Gastroesophageal sphincter (tissue), 4 donors: ENCODE data around the gene BICC1. TPM values are rescaled to one million over a fixed set of nuclear protein-coding genes. Genes with fewer than 3 reads are reported as not detected.

Experiments
- ATAC-seq: fragments of 150-250 bp; one replicate; pipeline ENCODE4 v1.9.1; 2016; ENCODE audit warnings: mild to moderate bottlenecking, moderate library complexity
- H3K27ac ChIP-seq, 4 donors: fragments of 200-600 bp; sonication (generic) in 3 of 4; 1 replicate in 3 of 4; 2 replicates in 1 of 4; pipeline ENCODE4 v1.5.1; 2016 to 2019
- H3K27me3 ChIP-seq: fragments of 200-600 bp; sonication (generic); one replicate; pipeline ENCODE4 v1.5.1; 2019
- H3K36me3 ChIP-seq, 2 donors: fragments of 200-600 bp; sonication (generic); one replicate each; pipeline ENCODE4 v1.5.1; 2019; ENCODE audit warnings: control low read depth in 1 of 2
- H3K4me1 ChIP-seq, 3 donors: fragments of 200-600 bp; sonication (generic); 1 replicate in 2 of 3; 2 replicates in 1 of 3; pipeline ENCODE4 v1.5.1; 2016 to 2019; ENCODE audit warnings: control low read depth in 2 of 3
- H3K4me3 ChIP-seq, 2 donors: fragments of 200-600 bp; sonication (generic); one replicate each; pipeline ENCODE4 v1.5.1; 2019; ENCODE audit warnings: mild to moderate bottlenecking in 1 of 2, moderate library complexity in 1 of 2
- H3K9me3 ChIP-seq, 3 donors: fragments of 200-600 bp; sonication (generic); one replicate each; pipeline ENCODE4 v1.5.1; 2017 to 2019; ENCODE audit warnings: control low read depth in 2 of 3
- EP300 ChIP-seq: sonication (generic); formaldehyde crosslinking; IDR thresholded peaks from one replicate; pipeline ENCODE4 v1.6.1; 2017; ENCODE audit warnings: antibody characterized with exemption, mild to moderate bottlenecking
- POLR2A ChIP-seq, 2 donors: fragments of 450-650 bp; IDR thresholded peaks; one replicate each; pipeline ENCODE4 v1.6.1; 2017; ENCODE audit warnings: antibody characterized with exemption in 2 of 2, mild to moderate bottlenecking in 2 of 2, moderate library complexity in 1 of 2
- POLR2AphosphoS5 ChIP-seq: sonication (generic); formaldehyde crosslinking; IDR thresholded peaks from one replicate; pipeline ENCODE4 v1.6.1; 2017; ENCODE audit warnings: antibody characterized with exemption
- WGBS, 2 donors: methylation state at CpG; one replicate each; pipeline ENCODE4 v1.1.5; 2018; ENCODE audit warnings: low coverage in 1 of 2; 5-methylcytosine and 5-hydroxymethylcytosine counted together
- total RNA-seq, 4 donors: library from RNA; depleted of rRNA; stranded (reverse); fragments of >200 nt; gene quantifications; one replicate each; pipeline ENCODE4 v1.1.0, GENCODE V29; 2016
- TF ChIP-seq, protein P1 (sequence below), 4 experiments: fragments of 200-600 bp in 2 of 4; fragments of 450-650 bp in 2 of 4; sonication (generic) in 1 of 4; IDR thresholded peaks; one replicate each; pipeline ENCODE4 v1.5.1; 2017 to 2019; ENCODE audit warnings: antibody characterized with exemption in 4 of 4, mild to moderate bottlenecking in 2 of 4, moderate library complexity in 2 of 4

BICC1 gene
- total RNA-seq, 4 donors from 2014 or later: 18.6 to 27.8 (median 22.5) TPM

DNA sequence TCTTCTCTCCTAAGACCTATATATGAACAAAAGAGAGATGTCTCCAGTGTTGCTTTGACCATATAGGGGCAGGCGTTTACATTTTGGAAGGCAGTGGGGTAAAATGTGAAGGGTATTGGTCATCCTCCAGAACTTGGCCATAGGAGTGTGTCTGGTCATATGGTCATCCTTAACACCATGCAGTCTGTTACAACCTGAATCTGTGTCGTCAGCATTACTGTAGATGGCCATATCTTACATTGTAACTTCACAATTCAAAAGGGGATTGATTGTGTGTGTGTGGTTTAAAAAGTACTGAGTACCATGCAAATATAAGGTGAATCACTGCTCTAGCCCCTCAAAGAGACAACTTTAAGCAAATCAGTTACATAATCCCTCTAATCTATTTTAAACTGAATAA lies 311.7 kb downstream of the BICC1 start:
- no peak overlapping the region for H3K4me3 ChIP-seq
- no peak for ATAC-seq
- no peak overlapping the region for H3K27ac ChIP-seq
- TF ChIP-seq EP300: no peak
- TF ChIP-seq POLR2A (IDR thresholded peaks at IDR 0.05): no peak
- TF ChIP-seq, protein P1, sequence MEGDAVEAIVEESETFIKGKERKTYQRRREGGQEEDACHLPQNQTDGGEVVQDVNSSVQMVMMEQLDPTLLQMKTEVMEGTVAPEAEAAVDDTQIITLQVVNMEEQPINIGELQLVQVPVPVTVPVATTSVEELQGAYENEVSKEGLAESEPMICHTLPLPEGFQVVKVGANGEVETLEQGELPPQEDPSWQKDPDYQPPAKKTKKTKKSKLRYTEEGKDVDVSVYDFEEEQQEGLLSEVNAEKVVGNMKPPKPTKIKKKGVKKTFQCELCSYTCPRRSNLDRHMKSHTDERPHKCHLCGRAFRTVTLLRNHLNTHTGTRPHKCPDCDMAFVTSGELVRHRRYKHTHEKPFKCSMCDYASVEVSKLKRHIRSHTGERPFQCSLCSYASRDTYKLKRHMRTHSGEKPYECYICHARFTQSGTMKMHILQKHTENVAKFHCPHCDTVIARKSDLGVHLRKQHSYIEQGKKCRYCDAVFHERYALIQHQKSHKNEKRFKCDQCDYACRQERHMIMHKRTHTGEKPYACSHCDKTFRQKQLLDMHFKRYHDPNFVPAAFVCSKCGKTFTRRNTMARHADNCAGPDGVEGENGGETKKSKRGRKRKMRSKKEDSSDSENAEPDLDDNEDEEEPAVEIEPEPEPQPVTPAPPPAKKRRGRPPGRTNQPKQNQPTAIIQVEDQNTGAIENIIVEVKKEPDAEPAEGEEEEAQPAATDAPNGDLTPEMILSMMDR (IDR thresholded peaks at IDR 0.05): no peak
- no peak for TF ChIP-seq POLR2AphosphoS5
- H3K9me3 ChIP-seq: no peaks in the 10 kb centered on the region
- WGBS, 2 donors: 94 to 100% methylated on average over 2 of the region's 2 CpGs
- peaks cover 0 to 7% of the 10 kb centered on the region in 2 donors for H3K36me3 ChIP-seq
- no peaks in the 10 kb centered on the region for H3K27me3 ChIP-seq
- H3K4me1 ChIP-seq: no peaks in the 10 kb centered on the region

DNA sequence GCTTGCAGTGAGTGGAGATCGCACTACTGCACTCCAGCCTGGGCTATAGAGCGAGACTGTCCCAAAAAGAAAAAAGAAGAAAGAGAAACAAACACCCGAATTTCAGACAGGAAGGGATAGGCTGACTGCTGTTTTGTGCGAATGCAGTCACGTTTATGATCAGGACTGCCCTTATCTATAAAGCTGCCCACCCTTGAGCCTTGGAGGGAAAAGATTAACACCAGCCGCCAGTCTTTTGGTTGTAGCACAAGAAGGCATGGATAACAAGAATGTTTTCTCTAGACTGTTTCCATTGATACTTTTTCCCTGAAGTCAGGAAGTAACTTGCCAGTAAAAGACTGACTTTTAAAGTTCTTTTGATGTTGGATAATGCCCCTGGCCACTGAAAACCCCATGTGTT lies 314.0 kb downstream of the BICC1 start:
- no peak for TF ChIP-seq POLR2A (IDR thresholded peaks at IDR 0.05)
- no peak for TF ChIP-seq POLR2AphosphoS5
- TF ChIP-seq, protein P1 (IDR thresholded peaks at IDR 0.05): no peak
- TF ChIP-seq EP300: no peak
- ATAC-seq: no peak
- Histone ChIP-seq H3K27ac (no peak overlapping the region), H3K9me3 (no peaks in the 10 kb centered on the region), H3K36me3 (peaks cover 0 to 3% of the 10 kb centered on the region in 2 donors), H3K4me1 (no peaks in the 10 kb centered on the region), H3K4me3 (no peak overlapping the region), H3K27me3 (no peaks in the 10 kb centered on the region)
- WGBS, 2 donors: 44 to 64% methylated on average over 6 of the region's 6 CpGs

DNA sequence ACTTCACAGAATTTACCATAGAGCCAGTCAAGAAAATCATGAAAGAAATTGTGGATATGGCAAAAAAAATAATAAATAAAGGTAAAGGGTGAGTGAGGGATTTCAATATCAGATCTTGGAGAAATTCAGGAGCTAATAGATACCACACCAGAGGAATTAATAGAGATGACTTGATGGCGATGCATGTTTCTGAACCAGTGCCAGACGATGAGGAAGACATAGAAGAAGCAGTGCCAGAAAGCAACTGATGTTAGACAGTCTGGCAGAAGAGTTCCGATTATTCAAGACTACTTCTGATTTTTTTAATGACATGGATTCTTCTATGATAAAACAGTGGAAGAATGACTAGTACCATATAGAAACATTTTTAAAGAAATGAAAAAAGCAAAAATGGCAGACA lies 314.7 kb downstream of the BICC1 start:
- Histone ChIP-seq H3K4me3 (no peak overlapping the region), H3K27me3 (no peaks in the 10 kb centered on the region)
- no peak for ATAC-seq

DNA sequence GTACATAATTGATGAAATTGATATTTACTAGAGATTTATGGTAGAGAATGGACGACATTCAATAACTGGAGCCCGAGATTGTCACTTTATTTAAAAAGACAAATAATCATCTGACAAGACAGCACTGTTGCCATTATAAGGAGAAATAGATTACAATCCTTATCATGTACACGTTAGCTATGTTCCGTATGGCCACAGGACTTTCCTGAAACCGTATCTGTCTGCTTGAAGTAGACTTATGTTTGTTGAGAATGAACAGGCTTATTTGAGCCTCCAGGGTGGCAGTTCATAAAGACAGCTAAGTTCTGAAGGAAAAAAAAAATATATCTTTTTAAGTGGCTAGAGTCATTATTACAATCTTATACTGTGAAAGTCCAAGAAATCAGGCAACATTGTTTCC lies 317.2 kb downstream of the BICC1 start:
- Histone ChIP-seq H3K9me3 (no peaks in the 10 kb centered on the region), H3K36me3 (peaks cover 0 to 3% of the 10 kb centered on the region in 2 donors), H3K27me3 (no peaks in the 10 kb centered on the region), H3K4me1 (no peaks in the 10 kb centered on the region), H3K4me3 (no peak overlapping the region), H3K27ac (no peak overlapping the region)
- WGBS, 2 donors: 86% methylated on average over 5 of the region's 5 CpGs
- no peak for ATAC-seq
- TF ChIP-seq, protein P1 (IDR thresholded peaks at IDR 0.05): no peak
- TF ChIP-seq POLR2AphosphoS5 (no peak), EP300 (no peak), POLR2A (IDR thresholded peaks at IDR 0.05) (no peak)

More for the DNA sequence above, 314.7 kb downstream of the BICC1 start:
- H3K27ac ChIP-seq: no peak overlapping the region
- H3K9me3 ChIP-seq: no peaks in the 10 kb centered on the region
- peaks cover 0 to 3% of the 10 kb centered on the region in 2 donors for H3K36me3 ChIP-seq
- TF ChIP-seq, protein P1 (IDR thresholded peaks at IDR 0.05): no peak
- TF ChIP-seq POLR2AphosphoS5 (no peak), POLR2A (IDR thresholded peaks at IDR 0.05) (no peak), EP300 (no peak)
- WGBS, 2 donors: 72 to 77% methylated on average over 3 of the region's 3 CpGs
- no peaks in the 10 kb centered on the region for H3K4me1 ChIP-seq

DNA sequence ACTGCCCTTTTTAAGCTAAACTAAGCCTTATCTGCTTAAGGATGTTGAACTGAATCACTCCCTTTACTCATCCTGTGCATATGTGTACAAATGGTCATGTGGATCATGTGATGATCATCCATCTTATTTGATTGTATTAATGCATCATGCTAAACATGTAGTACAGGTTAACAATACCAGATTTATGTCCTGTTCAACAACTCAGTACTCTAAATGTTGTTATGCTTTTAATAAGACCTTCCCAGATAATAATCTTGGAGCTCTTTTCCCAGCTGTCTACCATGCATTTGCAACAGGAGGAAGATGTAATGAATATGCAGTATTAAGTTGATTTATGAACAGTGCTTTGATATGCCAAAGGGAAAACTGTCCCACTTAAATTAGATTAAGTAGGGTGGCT lies 318.0 kb downstream of the BICC1 start:
- no peak for ATAC-seq
- no peaks in the 10 kb centered on the region for H3K4me1 ChIP-seq
- no peak overlapping the region for H3K4me3 ChIP-seq
- no peaks in the 10 kb centered on the region for H3K9me3 ChIP-seq
- TF ChIP-seq POLR2AphosphoS5: no peak
- TF ChIP-seq, protein P1 (IDR thresholded peaks at IDR 0.05): no peak
- no peak for TF ChIP-seq POLR2A (IDR thresholded peaks at IDR 0.05)
- no peak for TF ChIP-seq EP300
- H3K27ac ChIP-seq: no peak overlapping the region
- H3K27me3 ChIP-seq: no peaks in the 10 kb centered on the region
- H3K36me3 ChIP-seq: peaks cover 0 to 3% of the 10 kb centered on the region in 2 donors
